HG02981 (cell line): Measurements from ENCODE around the gene USP6NL.

Source experiments
- ATAC-seq: cut with Tn5 transposase; IDR thresholded peaks from one replicate; pipeline ENCODE4 v1.9.1; 2021; ENCODE audit warnings: mild to moderate bottlenecking, moderate library complexity; ENCODE audit not compliant: unreplicated experiment

USP6NL gene

GRCh38 chr10:11553773-11554381 lies 57.6 kb downstream of the USP6NL start:
- ATAC-seq: peak; percentile 85

- no peak for ATAC-seq
These were observed 59.4 kb downstream of the USP6NL start for GRCh38 chr10:11551916-11552602.

- ATAC-seq: no peak
These were observed 60.3 kb downstream of the USP6NL start for GRCh38 chr10:11551104-11551503.

GRCh38 chr10:11548768-11549099 lies 62.7 kb downstream of the USP6NL start:
- no peak for ATAC-seq

GRCh38 chr10:11548065-11548767 lies 63.2 kb downstream of the USP6NL start:
- ATAC-seq: no peak

- ATAC-seq: no peak
These were observed 64.9 kb downstream of the USP6NL start for GRCh38 chr10:11546581-11546980.

- no peak for ATAC-seq
These were observed 70.2 kb downstream of the USP6NL start for GRCh38 chr10:11541296-11541695.

- no peak for ATAC-seq
These were observed 72.1 kb downstream of the USP6NL start for GRCh38 chr10:11539191-11539868.

- no peak for ATAC-seq
These were observed 72.6 kb downstream of the USP6NL start for GRCh38 chr10:11538834-11539190.

- no peak for ATAC-seq
These were observed 75.2 kb downstream of the USP6NL start for GRCh38 chr10:11536228-11536627.

- ATAC-seq: no peak
These were observed 76.0 kb downstream of the USP6NL start for GRCh38 chr10:11535346-11535959.

- ATAC-seq: no peak
These were observed 78.1 kb downstream of the USP6NL start for GRCh38 chr10:11533328-11533781.

GRCh38 chr10:11532306-11532705 lies 79.1 kb downstream of the USP6NL start:
- ATAC-seq: no peak

- no peak for ATAC-seq
These were observed 80.6 kb downstream of the USP6NL start for GRCh38 chr10:11530806-11531205.

- ATAC-seq: no peak
These were observed 82.1 kb downstream of the USP6NL start for GRCh38 chr10:11529276-11529903.

GRCh38 chr10:11528286-11528685 lies 83.2 kb downstream of the USP6NL start:
- no peak for ATAC-seq

GRCh38 chr10:11527691-11528255 lies 83.7 kb downstream of the USP6NL start:
- ATAC-seq: no peak

- no peak for ATAC-seq
These were observed 84.4 kb downstream of the USP6NL start for GRCh38 chr10:11527068-11527467.

GRCh38 chr10:11525503-11525902 lies 85.9 kb downstream of the USP6NL start:
- ATAC-seq: no peak

GRCh38 chr10:11522821-11523245 lies 88.6 kb downstream of the USP6NL start:
- no peak for ATAC-seq
